Natural killer cell (primary cell): ENCODE measurements around the gene AVP. TPM values are rescaled to one million over a fixed set of nuclear protein-coding genes. Genes with fewer than 3 reads are reported as not detected.

Source experiments
- ATAC-seq, 3 donors: fragments of 150-1000 bp in 2 of 3; fragments of 200-7000 bp in 1 of 3; cut with Tn5 transposase; 1 replicate in 1 of 3; 2 replicates in 2 of 3; pipeline ENCODE4 v1.10.0; 2021; ENCODE audit warnings: mild to moderate bottlenecking in 2 of 3, moderate library complexity in 2 of 3
- DNase-seq, 2 donors: peaks; one replicate each; pipeline versions ENCODE4 v3.0.0 to v3.0.0-alpha.2; 2013 to 2021; ENCODE audit warnings: mixed read lengths in 1 of 2
- H3K27ac ChIP-seq: one replicate; pipeline ENCODE4 v1.5.1; 2013; ENCODE audit warnings: mild to moderate bottlenecking, low read length
- H3K27me3 ChIP-seq: one replicate; pipeline ENCODE4 v1.6.1; 2013; ENCODE audit warnings: low read length; ENCODE audit not compliant: control insufficient read depth, insufficient read depth
- H3K36me3 ChIP-seq: one replicate; pipeline ENCODE4 v1.6.1; 2013; ENCODE audit warnings: low read length; ENCODE audit not compliant: control insufficient read depth, insufficient read depth
- H3K4me1 ChIP-seq: one replicate; pipeline ENCODE4 v1.6.1; 2013; ENCODE audit warnings: low read length; ENCODE audit not compliant: control insufficient read depth, insufficient read depth
- H3K4me3 ChIP-seq: one replicate; pipeline ENCODE4 v1.5.1; 2013; ENCODE audit warnings: low read length
- H3K9me3 ChIP-seq: one replicate; pipeline ENCODE4 v1.6.1; 2013; ENCODE audit warnings: low read length; ENCODE audit not compliant: control insufficient read depth, insufficient read depth
- H3K27ac Mint-ChIP-seq, 2 donors: one replicate each; pipeline ENCODE4 v1.8.0; 2022; ENCODE audit warnings: mild to moderate bottlenecking in 2 of 2, mixed read lengths in 2 of 2, moderate library complexity in 1 of 2
- H3K27me3 Mint-ChIP-seq, 2 donors: one replicate each; pipeline ENCODE4 v1.8.0; 2022; ENCODE audit warnings: low read depth in 2 of 2, mixed read lengths in 2 of 2
- H3K36me3 Mint-ChIP-seq: one replicate; pipeline ENCODE4 v1.8.0; 2022; ENCODE audit warnings: mixed read lengths
- H3K4me1 Mint-ChIP-seq, 2 donors: one replicate each; pipeline ENCODE4 v1.8.0; 2022; ENCODE audit warnings: mixed read lengths in 2 of 2
- H3K4me3 Mint-ChIP-seq: one replicate; pipeline ENCODE4 v1.8.0; 2022; ENCODE audit warnings: mild to moderate bottlenecking, moderate library complexity, mixed read lengths
- H3K9me3 Mint-ChIP-seq, 2 donors: one replicate each; pipeline ENCODE4 v1.8.0; 2022; ENCODE audit warnings: mixed read lengths in 2 of 2
- WGBS: methylation state at CpG from one replicate; pipeline ENCODE4 v1.1.7; 2013; ENCODE audit warnings: missing lambda C conversion rate; ENCODE audit not compliant: insufficient coverage; 5-methylcytosine and 5-hydroxymethylcytosine counted together
- intact Hi-C: fragments of 100-400 bp; cut with micrococcal nuclease; formaldehyde crosslinking; loops from one replicate; pipeline ENCODE4 v1.14.2; 2022
- total RNA-seq, 4 donors: library from RNA; stranded (reverse); fragments of 120-200 nt in 1 of 4; gene quantifications; one replicate each; pipeline versions ENCODE4 v1.2.3 to v1.2.4, GENCODE V29; 2013 to 2022
- TF ChIP-seq, protein P1 (sequence below): fragments of 200-600 bp; IDR thresholded peaks from one replicate; pipeline ENCODE4 v1.8.0; 2022; ENCODE audit warnings: antibody characterized with exemption

The AVP gene
- total RNA-seq, 3 donors from 2014 or later (not counting 1 experiment from before 2014, with no cell fraction given) = not detected

DNA sequence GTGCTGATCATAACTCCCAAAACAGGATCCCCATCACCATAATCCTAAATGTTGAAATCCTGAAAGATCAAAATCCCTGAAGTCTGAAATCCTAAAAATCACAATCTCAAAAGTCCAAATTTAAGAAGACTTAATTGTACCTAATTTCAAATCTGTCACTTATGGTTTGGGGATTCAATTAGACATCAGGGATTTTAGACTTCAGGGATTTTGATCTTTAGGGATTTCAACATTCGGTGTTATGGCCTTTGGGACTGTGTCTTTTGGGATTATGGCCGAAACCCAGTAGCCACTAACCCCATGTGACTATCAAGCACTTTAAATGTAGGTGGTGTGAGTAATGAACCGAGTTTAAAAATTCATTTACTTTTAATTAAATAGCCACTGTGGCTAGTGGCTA lies 21.7 kb upstream of the AVP start:
- Mint-ChIP-seq H3K27ac (no peak overlapping the region), H3K27me3 (peaks cover 11 to 18% of the 10 kb centered on the region in 2 donors), H3K4me1 (peaks cover 18 to 22% of the 10 kb centered on the region in 2 donors), H3K9me3 (no peaks in the 10 kb centered on the region), H3K4me3 (no peak overlapping the region), H3K36me3 (no peaks in the 10 kb centered on the region)
- Histone ChIP-seq H3K4me1 (peaks cover 15% of the 10 kb centered on the region), H3K27me3 (peaks cover 3% of the 10 kb centered on the region), H3K9me3 (no peaks in the 10 kb centered on the region), H3K27ac (no peak overlapping the region), H3K36me3 (peaks cover 11% of the 10 kb centered on the region), H3K4me3 (no peak overlapping the region)
- ATAC-seq = no peak
- TF ChIP-seq, protein P1, sequence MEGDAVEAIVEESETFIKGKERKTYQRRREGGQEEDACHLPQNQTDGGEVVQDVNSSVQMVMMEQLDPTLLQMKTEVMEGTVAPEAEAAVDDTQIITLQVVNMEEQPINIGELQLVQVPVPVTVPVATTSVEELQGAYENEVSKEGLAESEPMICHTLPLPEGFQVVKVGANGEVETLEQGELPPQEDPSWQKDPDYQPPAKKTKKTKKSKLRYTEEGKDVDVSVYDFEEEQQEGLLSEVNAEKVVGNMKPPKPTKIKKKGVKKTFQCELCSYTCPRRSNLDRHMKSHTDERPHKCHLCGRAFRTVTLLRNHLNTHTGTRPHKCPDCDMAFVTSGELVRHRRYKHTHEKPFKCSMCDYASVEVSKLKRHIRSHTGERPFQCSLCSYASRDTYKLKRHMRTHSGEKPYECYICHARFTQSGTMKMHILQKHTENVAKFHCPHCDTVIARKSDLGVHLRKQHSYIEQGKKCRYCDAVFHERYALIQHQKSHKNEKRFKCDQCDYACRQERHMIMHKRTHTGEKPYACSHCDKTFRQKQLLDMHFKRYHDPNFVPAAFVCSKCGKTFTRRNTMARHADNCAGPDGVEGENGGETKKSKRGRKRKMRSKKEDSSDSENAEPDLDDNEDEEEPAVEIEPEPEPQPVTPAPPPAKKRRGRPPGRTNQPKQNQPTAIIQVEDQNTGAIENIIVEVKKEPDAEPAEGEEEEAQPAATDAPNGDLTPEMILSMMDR = no peak
- no peak for DNase-seq
- intact Hi-C loops = no loop called here
- 90% methylated on average over 2 of the region's 3 CpGs for WGBS

DNA sequence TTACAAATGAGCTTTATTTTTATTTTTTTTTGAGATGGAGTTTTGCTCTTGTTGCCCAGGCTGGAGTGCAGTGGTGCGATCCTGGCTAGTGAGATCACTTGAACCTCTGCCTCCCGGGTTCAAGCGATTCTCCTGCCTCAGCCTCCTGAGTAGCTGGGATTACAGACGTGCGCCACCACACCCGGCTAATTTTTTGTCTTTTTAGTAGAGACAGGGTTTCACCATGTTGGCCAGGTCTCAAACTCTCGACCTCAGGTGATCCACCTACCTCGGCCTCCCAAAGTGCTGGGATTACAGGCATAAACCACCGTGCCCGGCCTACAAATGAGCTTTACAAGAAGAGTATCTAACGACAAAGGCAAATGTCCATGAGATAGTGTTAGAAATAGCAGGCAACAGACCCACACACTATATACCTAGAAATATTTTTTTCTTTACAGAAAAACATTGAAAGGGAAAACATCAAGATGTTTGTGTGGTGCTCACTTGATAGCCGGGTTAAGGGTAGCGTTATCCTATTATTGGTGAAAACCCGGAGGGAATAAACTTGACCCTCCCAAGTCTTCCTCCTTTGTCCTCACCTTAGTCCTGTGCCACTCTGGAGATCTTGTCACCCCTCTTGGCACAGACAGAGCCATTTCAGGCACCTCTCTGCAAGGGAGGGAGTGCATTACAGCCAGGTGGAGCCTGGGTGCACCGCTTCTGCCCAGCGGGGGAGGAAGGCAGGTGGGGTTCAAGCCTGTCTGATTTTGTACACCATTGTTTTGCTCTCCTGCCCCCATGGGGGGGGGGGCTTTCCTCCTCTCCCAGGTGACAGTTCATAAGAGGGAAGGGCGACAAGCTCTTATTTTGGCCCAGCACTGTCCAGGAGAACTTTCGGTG lies 21.0 kb upstream of the AVP start:
- Mint-ChIP-seq H3K27me3 (peaks cover 16 to 18% of the 10 kb centered on the region in 2 donors), H3K9me3 (no peaks in the 10 kb centered on the region), H3K4me1 (peaks cover 18 to 22% of the 10 kb centered on the region in 2 donors), H3K4me3 (no peak overlapping the region), H3K27ac (no peak overlapping the region), H3K36me3 (no peaks in the 10 kb centered on the region)
- Histone ChIP-seq H3K9me3 (no peaks in the 10 kb centered on the region), H3K4me1 (peaks cover 18% of the 10 kb centered on the region), H3K27me3 (peaks cover 9% of the 10 kb centered on the region), H3K4me3 (no peak overlapping the region), H3K27ac (no peak overlapping the region), H3K36me3 (peaks cover 11% of the 10 kb centered on the region)
- no peak for DNase-seq
- ATAC-seq = no peak
- intact Hi-C loops = no loop called here
- WGBS = over 99% methylated on average over 16 of the region's 18 CpGs
- TF ChIP-seq, protein P1 = no peak

DNA sequence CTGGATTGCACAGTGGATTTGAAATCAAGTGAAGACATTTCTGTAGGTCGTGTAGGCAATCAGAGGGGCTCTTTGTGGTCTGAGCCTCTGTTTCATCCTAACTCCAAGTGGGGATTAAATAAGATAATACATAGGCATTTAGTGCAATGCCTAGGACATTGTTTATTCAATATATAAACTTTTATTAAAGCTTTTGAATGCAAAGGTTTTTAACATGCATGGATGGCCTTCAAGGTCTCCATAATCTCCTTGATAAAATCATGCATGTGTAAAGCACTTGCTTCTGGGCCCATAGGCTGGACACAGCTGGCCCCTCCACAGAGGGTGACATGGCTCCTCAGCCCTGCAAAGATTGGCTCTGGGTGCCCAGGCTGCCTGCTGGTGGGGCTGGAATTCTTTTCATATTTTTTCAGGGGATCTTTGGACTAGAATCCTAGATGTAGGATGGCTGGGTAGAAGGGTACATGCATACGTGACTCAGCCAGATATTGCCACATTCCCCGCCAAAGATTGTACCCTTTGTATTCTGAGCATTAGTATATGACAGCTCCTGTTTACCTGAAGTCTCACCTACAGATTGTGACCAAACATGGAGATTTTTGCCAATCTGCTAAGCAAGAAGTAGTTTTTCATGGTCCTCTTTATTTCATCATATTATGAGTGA lies 19.0 kb upstream of the AVP start:
- peaks cover 11% of the 10 kb centered on the region for H3K27me3 ChIP-seq
- H3K4me1 Mint-ChIP-seq = peaks cover 18 to 22% of the 10 kb centered on the region in 2 donors
- 88% methylated on average over 3 of the region's 3 CpGs for WGBS
- intact Hi-C loops = no loop called here
- peaks cover 17 to 18% of the 10 kb centered on the region in 2 donors for H3K27me3 Mint-ChIP-seq
- no peak overlapping the region for H3K27ac ChIP-seq
- TF ChIP-seq, protein P1 = no peak
- H3K9me3 ChIP-seq = no peaks in the 10 kb centered on the region
- DNase-seq (no peak), ATAC-seq (no peak)
- H3K4me3 ChIP-seq = no peak overlapping the region
- H3K9me3 Mint-ChIP-seq = no peaks in the 10 kb centered on the region
- H3K4me1 ChIP-seq = peaks cover 18% of the 10 kb centered on the region
- H3K4me3 Mint-ChIP-seq = peak overlapping the region; percentile 14
- no peaks in the 10 kb centered on the region for H3K36me3 Mint-ChIP-seq
- no peaks in the 10 kb centered on the region for H3K36me3 ChIP-seq
- H3K27ac Mint-ChIP-seq = no peak overlapping the region
